ENCODE results near the gene GPR137B.

GRCh38 chr1:236142253-236143103 is at the start of gene GPR137B:
- no peak for TF ChIP-seq CTCF (conservative IDR thresholded peaks at IDR 0.05; ENCODE audit: low read depth, low read length)
- TF ChIP-seq EZH2 (IDR thresholded peaks at IDR 0.05; ENCODE audit: borderline replicate concordance, low read depth, low read length, poor library complexity, severe bottlenecking), result no peak

Measured in A673 (cell line).